HG03558 (cell line): Measurements from ENCODE around the gene CALY.
"Not testable (repeated sequence)": the region's sequence is repeated elsewhere in the genome, so short reads cannot be mapped to it uniquely, and the experiment has no call there.

Experiments used
- ATAC-seq: cut with Tn5 transposase; IDR thresholded peaks from one replicate; pipeline ENCODE4 v1.9.1; 2021; ENCODE audit warnings: moderate number of reproducible peaks; ENCODE audit not compliant: unreplicated experiment; ENCODE audit errors: extremely low read depth

The CALY gene

GRCh38 chr10:133334503-133335245, 2.0 kb downstream of the CALY start:
- no peak for ATAC-seq

DNA sequence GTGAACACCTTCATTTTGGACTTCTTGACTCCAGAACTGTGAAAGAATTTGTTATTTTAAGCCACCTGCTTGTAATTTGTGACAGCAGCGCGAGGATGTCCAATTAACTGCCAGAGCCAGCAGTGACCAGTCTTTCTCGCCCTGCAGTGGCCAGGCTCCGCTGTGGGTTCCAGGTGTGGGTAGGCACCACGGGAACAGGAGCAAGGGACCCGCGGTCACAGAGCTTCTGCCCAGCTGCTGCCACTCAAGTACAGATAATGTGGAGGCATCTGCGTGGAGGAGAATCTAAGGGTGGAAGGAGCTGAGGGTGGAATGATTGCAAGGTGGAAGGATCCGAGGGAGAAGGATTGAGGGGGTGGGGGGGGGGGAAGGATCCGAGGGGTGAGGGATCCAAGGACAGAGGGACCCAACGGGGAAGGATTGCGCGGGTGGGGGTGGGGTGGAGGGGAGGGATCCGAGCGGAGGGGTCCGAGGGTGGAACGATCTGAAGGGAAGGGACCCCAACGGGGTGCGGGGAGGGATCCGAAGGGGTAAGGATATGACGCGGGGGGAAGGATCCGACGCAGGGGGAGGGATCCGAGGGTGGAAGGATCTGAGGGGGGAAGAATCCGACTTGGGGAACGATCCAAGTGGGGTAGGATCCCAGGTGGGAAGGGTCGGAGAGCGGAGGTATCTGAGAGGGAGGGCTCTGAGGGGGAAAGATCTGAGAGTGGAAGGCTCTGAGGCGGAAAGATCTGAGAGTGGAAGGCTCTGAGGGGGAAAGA, 3.6 kb downstream of the CALY start:
- no peak for ATAC-seq

DNA sequence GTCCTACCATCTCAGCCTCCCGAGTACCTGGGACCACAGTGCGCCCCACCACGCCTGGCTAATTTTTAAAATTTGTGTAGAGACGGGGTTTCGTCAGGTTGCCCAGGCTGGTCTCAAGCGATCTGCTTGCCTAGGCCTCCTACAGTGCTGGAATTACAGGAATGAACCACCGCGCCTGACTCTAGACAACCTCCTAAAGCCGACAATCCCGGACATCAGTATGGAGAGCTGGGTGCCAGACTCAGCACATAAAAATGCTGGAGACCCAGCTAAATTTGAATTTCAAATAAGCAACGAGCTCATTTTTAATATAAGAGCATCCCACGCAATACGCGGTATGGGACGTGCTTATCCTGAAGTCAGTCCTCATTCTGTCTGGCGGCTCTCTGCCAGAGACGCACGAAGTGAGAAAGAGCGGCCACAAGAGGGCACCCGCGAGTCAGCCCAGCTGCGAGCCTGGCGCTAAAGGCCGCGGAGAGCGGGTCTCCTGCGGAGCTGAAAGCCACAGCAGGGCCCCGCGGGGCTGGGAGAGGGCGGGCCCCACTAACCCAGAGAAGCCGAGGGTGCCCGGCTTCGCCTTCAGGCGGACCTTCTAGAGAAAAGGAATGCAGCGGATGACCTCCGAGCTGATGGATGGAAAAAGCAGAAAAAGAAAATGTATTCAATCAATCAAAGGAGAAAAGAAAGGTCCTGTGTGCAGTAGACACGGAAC, 7.0 kb downstream of the CALY start:
- no peak for ATAC-seq

- ATAC-seq, result no peak
Measured at GRCh38 chr10:133328358-133329343, 8.0 kb downstream of the CALY start.

DNA sequence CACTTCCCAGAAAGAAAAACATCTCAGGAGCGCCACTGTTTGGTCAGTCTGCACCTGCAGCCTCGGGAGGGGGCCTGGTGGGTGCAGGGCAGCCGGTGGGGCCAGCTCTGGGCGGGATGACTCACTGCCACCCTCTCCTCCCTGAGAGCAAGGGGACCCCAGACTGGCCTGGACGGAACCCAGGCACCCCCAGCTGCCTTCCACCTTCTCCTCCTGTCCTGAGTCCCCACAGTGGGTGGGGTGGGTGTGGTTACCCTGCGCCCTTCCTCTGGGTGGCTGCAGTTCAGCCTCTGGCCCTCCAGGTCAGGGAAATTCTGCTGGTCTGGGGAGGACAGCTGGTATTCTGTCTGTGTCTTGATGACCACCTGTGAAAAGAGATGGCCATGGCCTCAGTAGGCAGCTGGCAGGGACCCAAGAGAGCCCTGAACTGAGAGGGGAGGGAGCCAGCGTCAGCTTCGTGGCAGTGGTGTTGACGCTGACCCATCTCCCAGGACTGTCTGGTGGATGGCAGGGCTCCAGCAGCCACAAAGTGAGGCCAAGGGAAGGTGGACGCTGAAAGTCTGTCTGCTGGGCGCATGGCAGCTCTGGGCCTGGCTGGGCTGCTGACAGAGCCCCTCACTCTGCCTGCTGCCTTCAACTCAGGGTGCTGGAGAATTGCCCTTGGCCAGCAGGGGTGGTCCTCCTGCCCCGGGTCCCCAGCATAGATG, 8.9 kb downstream of the CALY start:
- no peak for ATAC-seq

DNA sequence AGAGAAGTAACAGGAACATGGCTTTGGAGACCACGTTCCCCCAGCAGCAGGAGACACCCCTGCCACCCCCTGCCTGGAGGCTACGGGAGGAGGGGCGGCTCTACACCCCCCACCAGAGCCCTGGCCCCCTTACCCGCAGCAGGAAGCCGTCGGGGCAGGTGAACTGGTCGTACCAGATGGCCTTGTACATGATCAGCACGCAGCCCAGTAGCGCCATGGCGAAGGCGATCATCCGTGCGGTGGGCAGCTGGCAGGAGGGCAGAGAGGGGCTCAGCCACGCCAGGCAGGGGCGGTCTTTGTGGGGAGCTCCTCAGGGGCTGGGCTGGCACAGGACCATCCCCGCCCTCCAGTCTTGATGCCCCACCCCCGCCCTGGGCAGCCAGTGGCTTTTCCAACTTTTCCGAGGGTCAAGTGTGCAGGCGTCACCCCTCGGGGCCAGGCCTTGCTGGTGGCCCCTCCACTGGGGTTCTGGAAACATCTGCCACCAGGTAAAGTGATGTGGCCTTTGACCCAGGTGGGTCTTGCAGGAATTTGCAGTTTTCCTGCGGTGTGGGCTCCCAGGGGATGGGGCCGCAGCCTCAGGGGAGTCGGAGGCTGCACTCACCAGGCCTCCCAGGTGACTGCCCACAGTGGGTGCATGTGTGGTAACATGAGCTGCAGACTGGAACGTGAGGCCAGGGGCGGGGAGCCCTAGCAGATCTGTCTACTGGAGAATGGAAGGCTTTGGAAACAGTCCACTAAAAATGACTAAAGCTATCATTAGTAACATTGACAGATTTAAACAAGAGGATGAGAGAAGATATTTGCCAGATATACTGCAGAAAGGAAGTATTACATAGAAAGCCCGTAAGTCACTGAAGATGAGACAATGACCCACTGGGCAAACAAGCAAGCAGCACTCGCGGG, 9.7 kb downstream of the CALY start:
- ATAC-seq, result no peak

GRCh38 chr10:133326223-133326551, 10.5 kb downstream of the CALY start:
- ATAC-seq, result no peak

DNA sequence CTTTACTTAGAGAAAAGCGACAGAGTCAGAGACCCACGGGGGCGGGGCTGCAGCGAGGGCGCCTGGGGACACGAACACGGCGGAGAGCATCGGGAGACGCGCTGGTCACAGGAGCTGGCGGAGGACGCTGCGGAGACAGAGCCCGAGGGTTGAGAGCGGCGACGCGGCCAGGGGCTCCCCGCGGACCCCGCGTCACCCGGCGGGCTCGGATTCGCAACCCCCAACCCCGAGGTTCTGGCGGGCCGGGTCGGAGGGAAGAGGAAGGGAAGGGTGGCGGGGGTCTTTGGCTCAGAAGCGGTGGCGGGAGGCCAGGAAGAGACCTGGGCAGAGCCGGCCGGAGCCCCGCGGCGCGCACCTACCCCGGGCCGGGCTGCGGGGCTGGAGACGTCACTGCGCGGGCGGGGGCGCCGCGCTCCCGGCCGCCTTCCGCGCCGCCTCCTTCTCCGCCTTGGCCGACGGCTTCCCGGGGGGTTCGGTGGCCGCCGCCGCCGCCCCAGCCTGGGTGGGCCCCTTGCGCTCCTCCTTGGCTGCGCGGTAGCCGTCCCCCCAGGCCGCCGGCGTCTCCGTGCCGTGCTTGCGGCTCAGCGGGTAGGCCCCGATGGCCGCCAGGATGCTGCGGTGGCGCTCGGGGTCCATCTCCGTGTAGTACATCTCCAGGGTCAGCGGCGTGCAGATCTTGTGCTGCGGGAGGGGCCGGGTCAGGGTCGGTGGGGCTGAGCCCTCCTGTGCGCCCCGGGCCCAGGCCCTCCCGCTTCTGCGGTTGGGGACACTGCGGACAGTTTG, 11.1 kb downstream of the CALY start:
- no peak for ATAC-seq

- no peak for ATAC-seq
Measured at GRCh38 chr10:133324857-133325260, 11.8 kb downstream of the CALY start.

GRCh38 chr10:133324198-133324792, 12.4 kb downstream of the CALY start:
- ATAC-seq, result no peak

DNA sequence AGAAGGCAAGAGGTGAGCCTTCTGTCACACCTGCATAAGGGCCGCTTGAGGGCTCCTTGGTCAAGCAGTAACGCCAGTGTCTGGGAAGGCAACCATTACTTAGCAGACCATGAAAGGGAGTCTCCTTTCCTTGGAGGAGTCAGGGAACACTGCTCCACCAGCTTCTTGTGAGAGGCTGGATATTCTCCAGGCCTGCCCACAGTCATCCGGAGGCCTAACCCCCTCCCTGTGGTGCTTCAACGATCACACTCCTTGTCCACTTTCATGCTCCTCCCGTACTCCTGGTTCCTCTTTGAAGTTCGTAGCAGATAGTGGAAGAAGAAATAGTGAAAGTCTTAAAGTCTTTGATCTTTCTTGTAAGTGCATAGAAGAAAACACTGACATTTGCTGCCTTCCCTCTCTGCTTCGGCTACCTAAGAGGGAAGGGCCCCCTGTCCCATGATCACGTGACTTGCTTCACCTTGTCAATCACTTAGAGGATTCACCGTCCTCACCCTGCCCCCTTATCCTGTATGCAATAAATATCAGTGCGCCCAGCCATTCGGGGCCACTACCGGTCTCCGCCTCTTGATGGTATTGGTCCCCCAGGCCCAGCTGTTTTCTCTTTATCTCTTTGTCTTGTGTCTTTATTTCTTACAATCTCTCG, 14.5 kb downstream of the CALY start:
- ATAC-seq, result not testable (repeated sequence)

DNA sequence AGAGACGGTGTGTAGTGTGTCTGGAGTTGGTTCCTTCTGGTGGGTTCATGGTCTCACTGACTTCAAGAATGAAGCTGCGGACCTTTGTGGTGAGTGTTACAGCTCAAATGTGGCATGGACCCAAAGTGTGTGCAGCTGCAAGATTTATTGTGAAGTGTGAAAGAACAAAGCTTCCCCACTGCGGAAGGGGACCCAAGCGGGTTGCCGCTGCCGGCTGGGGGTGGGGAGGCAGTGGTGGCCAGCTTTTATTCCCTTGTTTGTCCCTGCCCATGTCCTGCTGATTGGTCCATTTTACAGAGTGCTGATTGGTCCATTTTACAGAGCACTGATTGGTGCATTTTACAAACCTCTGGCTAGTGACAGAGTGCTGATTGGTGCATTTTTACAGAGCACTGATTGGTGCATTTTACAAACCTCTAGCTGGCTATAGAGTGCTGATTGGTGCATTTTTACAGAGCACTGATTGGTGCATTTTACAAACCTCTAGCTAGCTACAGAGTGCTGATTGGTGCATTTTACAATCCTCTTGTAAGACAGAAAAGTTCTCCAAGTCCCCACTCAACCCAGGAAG, 15.8 kb downstream of the CALY start:
- ATAC-seq, result not testable (repeated sequence)

DNA sequence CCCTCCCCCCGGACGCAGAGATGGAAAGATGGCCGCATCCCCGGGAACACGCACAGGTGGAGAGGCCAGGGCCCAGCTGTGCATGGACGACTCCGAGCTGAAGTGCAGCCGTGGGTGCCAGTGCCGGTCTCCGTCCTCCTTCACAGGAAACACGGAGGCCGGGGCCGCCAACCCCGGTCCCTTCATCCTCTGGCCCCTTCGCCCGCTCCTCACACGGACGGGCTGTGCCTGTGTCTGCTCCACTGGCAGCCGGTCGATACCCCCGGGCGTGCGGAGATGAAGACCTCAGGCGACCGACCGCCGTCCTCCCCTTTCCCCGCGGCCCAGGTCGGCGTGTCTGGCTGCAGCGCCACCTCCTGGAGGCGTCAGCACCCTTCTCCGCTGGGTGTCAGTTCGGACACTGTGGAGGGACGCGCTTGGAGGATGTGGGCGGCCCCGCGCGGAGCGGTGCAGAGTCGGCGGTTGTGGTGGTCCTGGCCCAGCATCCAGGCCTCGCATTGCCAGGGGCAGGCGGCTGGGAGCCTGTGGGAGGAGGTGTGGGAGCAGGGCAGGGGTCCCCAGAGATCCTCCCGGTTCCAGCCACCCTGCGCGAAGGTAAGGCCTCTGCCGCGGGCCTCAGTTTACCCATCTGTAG, 18.1 kb downstream of the CALY start:
- no peak for ATAC-seq

- ATAC-seq, result no peak
Measured at GRCh38 chr10:133316732-133317131, 20.0 kb downstream of the CALY start.

- ATAC-seq, result no peak
Measured at GRCh38 chr10:133316266-133316665, 20.4 kb downstream of the CALY start.

GRCh38 chr10:133315847-133316246, 20.8 kb downstream of the CALY start:
- ATAC-seq, result no peak
